Measurements from ENCODE around the gene PGAM5. TPM values are rescaled to one million over a fixed set of nuclear protein-coding genes. Genes with fewer than 3 reads are reported as not detected.
A peak's percentile ranks its signal among the peaks of the same experiment; 100 is the strongest.

Gene PGAM5
- polyA plus RNA-seq (ENCODE audit: insufficient read length in 12 of 12) = 10 to 100 TPM in 11 of 12 donors, not detected in 1; 15.7 to 21.5 (median 18.9) TPM
- long read RNA-seq, donor 1, transcript PGAM5-203 (6 exons, 2,834 nt) = major isoform, 5 of 5 reads
- long read RNA-seq, donor 1, partial matches to known transcripts = 0 of 5 reads
- long read RNA-seq, donor 1, other reads (novel, unspliced or antisense) = 0 of 5 reads
- long read RNA-seq, donor 2, partial matches to known transcripts = 24 of 24 reads
- long read RNA-seq, donor 2, other reads (novel, unspliced or antisense) = 0 of 24 reads
- long read RNA-seq, donor 3, partial matches to known transcripts = 0 of 2 reads
- long read RNA-seq, donor 3, other reads (novel, unspliced or antisense) = 0 of 2 reads
- long read RNA-seq, donor 4, partial matches to known transcripts = 0 of 1 reads
- long read RNA-seq, donor 4, other reads (novel, unspliced or antisense) = 0 of 1 reads
- long read RNA-seq, donor 5, transcript PGAM5-203 (6 exons, 2,834 nt) = major isoform, 7 of 7 reads
- long read RNA-seq, donor 5, partial matches to known transcripts = 0 of 7 reads
- long read RNA-seq, donor 5, other reads (novel, unspliced or antisense) = 0 of 7 reads
- long read RNA-seq, donor 6, partial matches to known transcripts = 0 of 1 reads
- long read RNA-seq, donor 6, other reads (novel, unspliced or antisense) = 0 of 1 reads
- long read RNA-seq, donor 7, partial matches to known transcripts = 10 of 12 reads
- long read RNA-seq, donor 7, other reads (novel, unspliced or antisense) = 0 of 12 reads
- long read RNA-seq, donor 8, partial matches to known transcripts = 0 of 2 reads
- long read RNA-seq, donor 8, other reads (novel, unspliced or antisense) = 0 of 2 reads
- long read RNA-seq, donor 9, partial matches to known transcripts = 13 of 13 reads
- long read RNA-seq, donor 9, other reads (novel, unspliced or antisense) = 0 of 13 reads
- long read RNA-seq, donor 10, partial matches to known transcripts = 0 of 2 reads
- long read RNA-seq, donor 10, other reads (novel, unspliced or antisense) = 0 of 2 reads
- long read RNA-seq, donor 11, partial matches to known transcripts = 0 of 3 reads
- long read RNA-seq, donor 11, other reads (novel, unspliced or antisense) = 0 of 3 reads

- DNase-seq = peak; percentile 75
These were observed at the start of gene PGAM5 for GRCh38 chr12:132710405-132711079. PGAM5 (plus strand) TSS chr12:132710842; CDS start chr12:132710877, 35 bp downstream.

- DNase-seq = no peak
These were observed 49.6 kb upstream of the PGAM5 start for GRCh38 chr12:132660996-132661395.

- no peak for DNase-seq
These were observed 48.7 kb upstream of the PGAM5 start for GRCh38 chr12:132661972-132662371.

- no peak for DNase-seq
These were observed 47.5 kb upstream of the PGAM5 start for GRCh38 chr12:132662901-132663755.

- no peak for DNase-seq
These were observed 46.2 kb upstream of the PGAM5 start for GRCh38 chr12:132664206-132665148.

- DNase-seq = no peak
These were observed 45.5 kb upstream of the PGAM5 start for GRCh38 chr12:132665149-132665491.

- DNase-seq = no peak
These were observed 44.8 kb upstream of the PGAM5 start for GRCh38 chr12:132665794-132666193.

GRCh38 chr12:132668191-132669088 is 42.2 kb upstream of the PGAM5 start:
- DNase-seq = no peak

GRCh38 chr12:132669166-132669879 is 41.3 kb upstream of the PGAM5 start:
- DNase-seq = no peak

GRCh38 chr12:132672116-132672515 is 38.5 kb upstream of the PGAM5 start:
- no peak for DNase-seq

- DNase-seq = no peak
These were observed 38.0 kb upstream of the PGAM5 start for GRCh38 chr12:132672678-132673077.

GRCh38 chr12:132673288-132674179 is 37.1 kb upstream of the PGAM5 start:
- no peak for DNase-seq

- DNase-seq = no peak
These were observed 36.1 kb upstream of the PGAM5 start for GRCh38 chr12:132674561-132674960.

GRCh38 chr12:132675757-132676432 is 34.7 kb upstream of the PGAM5 start:
- no peak for DNase-seq

GRCh38 chr12:132677492-132677891 is 33.1 kb upstream of the PGAM5 start:
- no peak for DNase-seq

- no peak for DNase-seq
These were observed 25.2 kb upstream of the PGAM5 start for GRCh38 chr12:132685400-132685799.

Measured in muscle of arm (tissue), 14 donors.